COLO668 (cell line): ENCODE data around the gene SLC18B1.

ENCODE experiments used
- DNase-seq: peaks from one replicate; lab custom pipeline; 2025; ENCODE audit not compliant: unreplicated experiment; lab: John Stamatoyannopoulos, UW

SLC18B1 gene

GRCh38 chr6:132797951-132798868 is at the start of gene SLC18B1:
Gene SLC18B1 (minus strand): TSS chr6:132798637. CDS start chr6:132798456, 181 bp downstream.
- DNase-seq: peak; percentile 61

GRCh38 chr6:132843316-132844035 is 45.0 kb upstream of the SLC18B1 start:
- no peak for DNase-seq

- no peak for DNase-seq
These were observed 43.5 kb upstream of the SLC18B1 start for GRCh38 chr6:132841966-132842365.

- DNase-seq: no peak
These were observed 34.5 kb upstream of the SLC18B1 start for GRCh38 chr6:132832891-132833290.

GRCh38 chr6:132830334-132830751 is 31.9 kb upstream of the SLC18B1 start:
- DNase-seq: peak; percentile 7

- DNase-seq: no peak
These were observed 22.4 kb upstream of the SLC18B1 start for GRCh38 chr6:132820629-132821381.

GRCh38 chr6:132819405-132820161 is 21.1 kb upstream of the SLC18B1 start:
- no peak for DNase-seq

- no peak for DNase-seq
These were observed 20.2 kb upstream of the SLC18B1 start for GRCh38 chr6:132818404-132819359.

GRCh38 chr6:132817554-132818403 is 19.3 kb upstream of the SLC18B1 start:
- DNase-seq: no peak

GRCh38 chr6:132816660-132817059 is 18.2 kb upstream of the SLC18B1 start:
- DNase-seq: no peak

GRCh38 chr6:132814716-132815570 is 16.5 kb upstream of the SLC18B1 start:
- no peak for DNase-seq

GRCh38 chr6:132813173-132813856 is 14.9 kb upstream of the SLC18B1 start:
- DNase-seq: peak; percentile 29

GRCh38 chr6:132812756-132813172 is 14.3 kb upstream of the SLC18B1 start:
- peak; percentile 1 for DNase-seq

- peak; percentile 0 for DNase-seq
These were observed 13.9 kb upstream of the SLC18B1 start for GRCh38 chr6:132812255-132812732.

GRCh38 chr6:132811276-132811675 is 12.8 kb upstream of the SLC18B1 start:
- DNase-seq: no peak

GRCh38 chr6:132805548-132805947 is 7.1 kb upstream of the SLC18B1 start:
- no peak for DNase-seq

- DNase-seq: no peak
These were observed 5.8 kb upstream of the SLC18B1 start for GRCh38 chr6:132804251-132804650.
